ENCODE data around the gene TOR2A. TPM values are rescaled to one million over a fixed set of nuclear protein-coding genes. Genes with fewer than 3 reads are reported as not detected.

TOR2A gene
- total RNA-seq, 1 experiment from 2014 or later, result 13.2 TPM

DNA sequence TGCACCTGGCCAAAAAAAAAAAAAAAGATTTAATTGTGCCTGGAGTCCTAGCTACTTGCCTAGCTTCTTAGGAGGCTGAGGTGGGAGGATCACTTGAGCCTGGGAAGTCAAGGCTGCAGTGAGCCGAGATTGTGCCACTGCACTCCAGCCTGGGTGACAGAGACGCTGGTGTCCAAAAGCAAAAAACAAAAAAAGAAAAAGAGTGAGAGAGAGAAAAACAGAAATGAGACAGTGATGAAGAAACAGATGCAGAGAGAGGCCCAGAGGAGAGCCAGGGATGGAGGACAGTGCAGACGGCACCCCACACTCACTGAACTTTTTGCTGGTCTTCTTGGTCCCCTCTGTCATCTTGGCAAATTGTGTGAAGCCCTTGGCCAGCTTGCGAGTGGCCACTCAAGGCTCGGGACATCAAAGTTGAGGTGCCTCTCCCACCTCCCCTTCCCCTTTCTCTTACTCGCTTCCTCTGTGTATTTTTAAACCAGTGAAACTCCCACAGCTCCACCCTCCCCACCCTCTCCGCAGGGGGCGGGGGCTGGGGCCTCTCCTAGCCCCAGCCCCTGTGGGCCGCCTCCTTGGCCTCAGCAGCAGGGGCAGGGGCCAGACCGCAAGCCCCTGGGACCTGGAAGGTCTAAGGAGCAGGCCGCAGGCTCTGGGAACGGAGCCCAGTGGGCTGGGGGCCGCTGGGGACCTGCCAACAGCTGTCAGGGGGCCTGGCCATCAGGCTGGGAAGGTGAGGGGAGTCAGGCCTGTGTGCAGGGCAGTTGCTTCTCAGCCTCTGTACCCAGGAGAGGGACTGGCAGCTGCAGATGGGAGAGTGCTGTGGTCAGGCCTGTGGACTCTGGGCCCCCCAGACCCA, 43.4 kb upstream of the TOR2A start, which contains the start of gene SH2D3C:
Gene SH2D3C (minus strand): TSS at position 387 of the 856 bp plus-strand sequence. CDS start 39 bp downstream, at position 348.
- Histone ChIP-seq H2AFZ (ENCODE audit: low read length) (no peak within 1 kb of the TSS), H3K4ac (ENCODE audit: low read depth, low read length) (no peak within 1 kb of the TSS), H3K23ac (ENCODE audit: insufficient read length, low read depth, low read length) (no peak within 1 kb of the TSS), H2BK12ac (ENCODE audit: insufficient read length, low read depth, low read length) (no peak within 1 kb of the TSS), H3K27ac (ENCODE audit: insufficient read length, low read depth, low read length) (no peak within 1 kb of the TSS), H3K79me2 (ENCODE audit: insufficient read depth, low read length) (no peaks in the 10 kb centered on the region), H3K9me3 (ENCODE audit: control insufficient read depth, low read depth, low read length) (no peaks in the 10 kb centered on the region), H3K18ac (ENCODE audit: insufficient read length, low read depth, low read length) (no peak within 1 kb of the TSS), H3K4me1 (ENCODE audit: insufficient read depth, low read length) (no peaks in the 10 kb centered on the region; the same call in 1 of the 2 replicates), H3K56ac (ENCODE audit: insufficient read length, low read depth, low read length) (no peak within 1 kb of the TSS), H2BK5ac (ENCODE audit: insufficient read length, low read length) (no peak within 1 kb of the TSS), H4K20me1 (ENCODE audit: control insufficient read depth, insufficient read depth, insufficient read length) (no peaks in the 10 kb centered on the region), H2AK5ac (ENCODE audit: insufficient read length, low read length) (no peak within 1 kb of the TSS), H4K8ac (replicated peaks; ENCODE audit: insufficient read length, low read depth, low read length) (no peak within 1 kb of the TSS), H3K4me2 (ENCODE audit: insufficient read depth, insufficient read length, low read length) (no peak within 1 kb of the TSS), H2BK20ac (ENCODE audit: low read depth, low read length, poor library complexity, severe bottlenecking) (no peak within 1 kb of the TSS), H3T11ph (ENCODE audit: low read length) (no peak within 1 kb of the TSS), H3K79me1 (ENCODE audit: insufficient read depth, low read depth, low read length, poor library complexity, severe bottlenecking) (no peaks in the 10 kb centered on the region), H3K14ac (ENCODE audit: insufficient read depth, low read length) (no peak within 1 kb of the TSS), H3K27me3 (ENCODE audit: insufficient read depth, low read length) (no peaks in the 10 kb centered on the region; the same call in 1 of the 2 replicates), H4K91ac (ENCODE audit: insufficient read length, low read depth, low read length) (no peak within 1 kb of the TSS), H2BK120ac (ENCODE audit: low read depth, low read length, poor library complexity, severe bottlenecking) (no peak within 1 kb of the TSS), H2BK15ac (ENCODE audit: low read depth, low read length) (no peak within 1 kb of the TSS), H4K5ac (ENCODE audit: insufficient read length, low read depth, low read length) (no peak within 1 kb of the TSS), H3K9ac (ENCODE audit: extremely low read depth, insufficient read length, low read length) (no peak within 1 kb of the TSS), H3K23me2 (ENCODE audit: insufficient read length, low read depth, low read length, poor library complexity, severe bottlenecking) (peaks cover 2% of the 10 kb centered on the region)
- Mint-ChIP-seq H3K9me3 (no peaks in the 10 kb centered on the region), H3K4me3 (peak within 1 kb of the TSS in 1 of 2 experiments; percentile 45; a peak in 2 of 5 replicates), H3K4me1 (peaks cover 7 to 26% of the 10 kb centered on the region in 2 experiments), H3K27me3 (ENCODE audit: low read depth) (no peaks in the 10 kb centered on the region), H3K36me3 (ENCODE audit: insufficient read depth in 1 of 3, low read depth in 3 of 3) (no peaks in the 10 kb centered on the region), H3K27ac (peak within 1 kb of the TSS in 2 of 3 experiments; percentile 8 to 58; a peak in 4 of 7 replicates)
- no peak for DNase-seq
- TF ChIP-seq, protein P1, sequence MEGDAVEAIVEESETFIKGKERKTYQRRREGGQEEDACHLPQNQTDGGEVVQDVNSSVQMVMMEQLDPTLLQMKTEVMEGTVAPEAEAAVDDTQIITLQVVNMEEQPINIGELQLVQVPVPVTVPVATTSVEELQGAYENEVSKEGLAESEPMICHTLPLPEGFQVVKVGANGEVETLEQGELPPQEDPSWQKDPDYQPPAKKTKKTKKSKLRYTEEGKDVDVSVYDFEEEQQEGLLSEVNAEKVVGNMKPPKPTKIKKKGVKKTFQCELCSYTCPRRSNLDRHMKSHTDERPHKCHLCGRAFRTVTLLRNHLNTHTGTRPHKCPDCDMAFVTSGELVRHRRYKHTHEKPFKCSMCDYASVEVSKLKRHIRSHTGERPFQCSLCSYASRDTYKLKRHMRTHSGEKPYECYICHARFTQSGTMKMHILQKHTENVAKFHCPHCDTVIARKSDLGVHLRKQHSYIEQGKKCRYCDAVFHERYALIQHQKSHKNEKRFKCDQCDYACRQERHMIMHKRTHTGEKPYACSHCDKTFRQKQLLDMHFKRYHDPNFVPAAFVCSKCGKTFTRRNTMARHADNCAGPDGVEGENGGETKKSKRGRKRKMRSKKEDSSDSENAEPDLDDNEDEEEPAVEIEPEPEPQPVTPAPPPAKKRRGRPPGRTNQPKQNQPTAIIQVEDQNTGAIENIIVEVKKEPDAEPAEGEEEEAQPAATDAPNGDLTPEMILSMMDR (conservative IDR thresholded peaks at IDR 0.05), result no peak
- no CpG with 5 or more reads among the region's 13 CpGs for WGBS (ENCODE audit: extremely low coverage, insufficient read length, low lambda C conversion rate)
